DND-41 (cell line): ENCODE measurements around the gene MASP1.

Experiments
- ATAC-seq: fragments of 200-7000 bp; cut with Tn5 transposase; 3 replicates; pipeline ENCODE4 v1.9.1; 2021; ENCODE audit warnings: low read depth; ENCODE audit not compliant: insufficient read depth
- DNase-seq: peaks from one replicate; pipeline ENCODE4 v3.0.0-alpha.2; 2020
- H2AFZ ChIP-seq: 2 replicates; pipeline ENCODE4 v1.6.0; 2012; ENCODE audit warnings: low read depth, low read length
- H3K27ac ChIP-seq: 2 replicates; pipeline ENCODE4 v1.5.1; 2012; ENCODE audit warnings: low read length, inconsistent platforms
- H3K27me3 ChIP-seq: fragments of 200-600 bp; sonication (generic); 2 replicates; pipeline ENCODE4 v1.6.0; 2012; ENCODE audit warnings: low read length, mild to moderate bottlenecking, inconsistent platforms; ENCODE audit not compliant: insufficient read depth, poor library complexity
- H3K36me3 ChIP-seq: 2 replicates; pipeline ENCODE4 v1.5.1; 2012; ENCODE audit warnings: low read length, inconsistent platforms; ENCODE audit not compliant: insufficient read depth
- H3K4me1 ChIP-seq: 2 replicates; pipeline ENCODE4 v1.5.1; 2012; ENCODE audit warnings: mild to moderate bottlenecking, low read length; ENCODE audit not compliant: insufficient read depth
- H3K4me2 ChIP-seq: 2 replicates; pipeline ENCODE4 v1.6.0; 2012; ENCODE audit warnings: mild to moderate bottlenecking, moderate library complexity, low read length, inconsistent platforms; ENCODE audit not compliant: insufficient read depth
- H3K4me3 ChIP-seq, 2 experiments: fragments of 200-600 bp in 1 of 2; shearing (Covaris generic) in 1 of 2; 2 replicates each; pipeline ENCODE4 v1.5.1; 2012 to 2016; ENCODE audit warnings: inconsistent platforms in 2 of 2, low read length in 2 of 2, mild to moderate bottlenecking in 2 of 2, low read depth in 1 of 2, moderate library complexity in 1 of 2
- H3K79me2 ChIP-seq: 2 replicates; pipeline ENCODE4 v1.6.0; 2012; ENCODE audit warnings: low read length, inconsistent platforms; ENCODE audit not compliant: insufficient read depth
- H3K9ac ChIP-seq: 2 replicates; pipeline ENCODE4 v1.6.0; 2012; ENCODE audit warnings: low read depth, mild to moderate bottlenecking, inconsistent platforms, low read length, moderate library complexity
- H3K9me3 ChIP-seq: 2 replicates; pipeline ENCODE4 v1.5.1; 2012; ENCODE audit warnings: low read length, moderate library complexity, mild to moderate bottlenecking, inconsistent platforms; ENCODE audit not compliant: insufficient read depth, severe bottlenecking
- H4K20me1 ChIP-seq: 2 replicates; pipeline ENCODE4 v1.6.0; 2012; ENCODE audit warnings: low read length; ENCODE audit not compliant: insufficient read depth
- EZH2 ChIP-seq: IDR thresholded peaks from 3 replicates; pipeline ENCODE4 v1.6.1; 2012; ENCODE audit warnings: borderline replicate concordance, low read depth, mild to moderate bottlenecking, moderate library complexity, low read length, inconsistent platforms; ENCODE audit not compliant: severe bottlenecking
- TF ChIP-seq, protein P1 (sequence below): IDR thresholded peaks from 2 replicates; pipeline ENCODE4 v1.5.1; 2012; ENCODE audit warnings: borderline replicate concordance, low read length, moderate library complexity, mild to moderate bottlenecking; ENCODE audit not compliant: poor library complexity, severe bottlenecking; ENCODE audit errors: extremely low read depth

Gene MASP1

DNA sequence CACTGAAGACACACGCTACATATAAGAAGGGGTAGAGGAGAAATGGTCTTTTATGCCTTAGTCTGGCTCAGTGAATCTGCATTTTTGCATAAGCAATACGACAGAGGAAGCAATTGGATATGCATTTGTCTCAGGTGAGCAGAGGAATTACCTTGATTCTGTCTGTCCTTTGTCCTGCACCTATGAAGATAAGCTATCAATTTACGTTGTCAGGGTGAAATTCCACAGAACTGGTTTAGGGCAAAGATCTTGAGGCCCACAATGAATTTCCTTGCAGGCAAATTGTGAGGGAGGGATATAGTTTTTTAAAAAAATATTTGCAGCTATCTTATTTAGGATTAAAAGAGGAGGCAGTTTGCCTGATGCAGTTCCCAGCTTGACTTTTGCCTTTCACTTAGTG, 31.6 kb upstream of the MASP1 start:
- no peaks in the 10 kb centered on the region for H3K36me3 ChIP-seq
- H4K20me1 ChIP-seq, result no peaks in the 10 kb centered on the region
- peaks cover 12% of the 10 kb centered on the region for H3K27me3 ChIP-seq
- H3K9me3 ChIP-seq, result no peaks in the 10 kb centered on the region
- DNase-seq, result no peak
- H2AFZ ChIP-seq, result no peak overlapping the region
- no peak overlapping the region for H3K4me2 ChIP-seq
- no peaks in the 10 kb centered on the region for H3K79me2 ChIP-seq
- no peak overlapping the region for H3K4me3 ChIP-seq
- no peaks in the 10 kb centered on the region for H3K4me1 ChIP-seq
- no peak overlapping the region for H3K9ac ChIP-seq
- no peak for TF ChIP-seq EZH2
- TF ChIP-seq, protein P1, sequence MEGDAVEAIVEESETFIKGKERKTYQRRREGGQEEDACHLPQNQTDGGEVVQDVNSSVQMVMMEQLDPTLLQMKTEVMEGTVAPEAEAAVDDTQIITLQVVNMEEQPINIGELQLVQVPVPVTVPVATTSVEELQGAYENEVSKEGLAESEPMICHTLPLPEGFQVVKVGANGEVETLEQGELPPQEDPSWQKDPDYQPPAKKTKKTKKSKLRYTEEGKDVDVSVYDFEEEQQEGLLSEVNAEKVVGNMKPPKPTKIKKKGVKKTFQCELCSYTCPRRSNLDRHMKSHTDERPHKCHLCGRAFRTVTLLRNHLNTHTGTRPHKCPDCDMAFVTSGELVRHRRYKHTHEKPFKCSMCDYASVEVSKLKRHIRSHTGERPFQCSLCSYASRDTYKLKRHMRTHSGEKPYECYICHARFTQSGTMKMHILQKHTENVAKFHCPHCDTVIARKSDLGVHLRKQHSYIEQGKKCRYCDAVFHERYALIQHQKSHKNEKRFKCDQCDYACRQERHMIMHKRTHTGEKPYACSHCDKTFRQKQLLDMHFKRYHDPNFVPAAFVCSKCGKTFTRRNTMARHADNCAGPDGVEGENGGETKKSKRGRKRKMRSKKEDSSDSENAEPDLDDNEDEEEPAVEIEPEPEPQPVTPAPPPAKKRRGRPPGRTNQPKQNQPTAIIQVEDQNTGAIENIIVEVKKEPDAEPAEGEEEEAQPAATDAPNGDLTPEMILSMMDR, result no peak
- no peak for ATAC-seq
- H3K27ac ChIP-seq, result no peak overlapping the region

GRCh38 chr3:187322291-187322690, 30.8 kb upstream of the MASP1 start:
- Histone ChIP-seq H4K20me1 (no peaks in the 10 kb centered on the region), H3K4me3 (no peak overlapping the region), H3K27me3 (peaks cover 12% of the 10 kb centered on the region), H3K9ac (no peak overlapping the region), H3K27ac (no peak overlapping the region), H3K9me3 (no peaks in the 10 kb centered on the region), H3K36me3 (no peaks in the 10 kb centered on the region), H3K79me2 (no peaks in the 10 kb centered on the region), H3K4me2 (no peak overlapping the region), H2AFZ (no peak overlapping the region), H3K4me1 (no peaks in the 10 kb centered on the region)
- ATAC-seq, result no peak
- no peak for TF ChIP-seq EZH2
- TF ChIP-seq, protein P1, result no peak
- no peak for DNase-seq

GRCh38 chr3:187321766-187322165, 30.2 kb upstream of the MASP1 start:
- H3K27me3 ChIP-seq, result peaks cover 9% of the 10 kb centered on the region
- H3K4me3 ChIP-seq, result no peak overlapping the region
- H3K4me2 ChIP-seq, result no peak overlapping the region
- no peaks in the 10 kb centered on the region for H4K20me1 ChIP-seq
- no peaks in the 10 kb centered on the region for H3K79me2 ChIP-seq
- DNase-seq (no peak), ATAC-seq (no peak)
- H3K9ac ChIP-seq, result no peak overlapping the region
- no peak for TF ChIP-seq EZH2
- TF ChIP-seq, protein P1, result no peak
- no peaks in the 10 kb centered on the region for H3K4me1 ChIP-seq
- H3K36me3 ChIP-seq, result no peaks in the 10 kb centered on the region
- H3K9me3 ChIP-seq, result no peaks in the 10 kb centered on the region
- no peak overlapping the region for H3K27ac ChIP-seq
- H2AFZ ChIP-seq, result no peak overlapping the region
